HG03175 (cell line): ENCODE results near the gene ATP5MG.
"Not testable (repeated sequence)": the region's sequence is repeated elsewhere in the genome, so short reads cannot be mapped to it uniquely, and the experiment has no call there.

Source experiments
- ATAC-seq: cut with Tn5 transposase; IDR thresholded peaks from one replicate; pipeline ENCODE4 v1.9.1; 2021; ENCODE audit warnings: mild to moderate bottlenecking, moderate library complexity; ENCODE audit not compliant: unreplicated experiment

Gene ATP5MG

GRCh38 chr11:118401151-118401879 is at the start of gene ATP5MG:
TSS of gene ATP5MG (plus strand) at chr11:118401606. CDS start at chr11:118401666, 60 bp downstream.
- ATAC-seq = peak; percentile 61

GRCh38 chr11:118353084-118353710 is 48.2 kb upstream of the ATP5MG start:
- ATAC-seq = no peak

GRCh38 chr11:118358071-118358470 is 43.3 kb upstream of the ATP5MG start:
- no peak for ATAC-seq

GRCh38 chr11:118359295-118359958 is 42.0 kb upstream of the ATP5MG start, which contains the start of gene UBE4A:
TSS of gene UBE4A (plus strand) at chr11:118359600. CDS start at chr11:118365081, 5,481 bp downstream.
- peak; percentile 93 for ATAC-seq

GRCh38 chr11:118364956-118365615 is 36.3 kb upstream of the ATP5MG start:
- ATAC-seq = no peak

GRCh38 chr11:118366287-118366686 is 35.1 kb upstream of the ATP5MG start:
- no peak for ATAC-seq

- no peak for ATAC-seq
Observed at GRCh38 chr11:118370774-118371173, 30.6 kb upstream of the ATP5MG start.

- ATAC-seq = no peak
Observed at GRCh38 chr11:118373263-118373662, 28.1 kb upstream of the ATP5MG start.

GRCh38 chr11:118373871-118374270 is 27.5 kb upstream of the ATP5MG start:
- ATAC-seq = no peak

- ATAC-seq = no peak
Observed at GRCh38 chr11:118374729-118375128, 26.7 kb upstream of the ATP5MG start.

- ATAC-seq = no peak
Observed at GRCh38 chr11:118375978-118376377, 25.4 kb upstream of the ATP5MG start.

GRCh38 chr11:118379497-118379896 is 21.9 kb upstream of the ATP5MG start:
- no peak for ATAC-seq

- no peak for ATAC-seq
Observed at GRCh38 chr11:118380571-118380970, 20.8 kb upstream of the ATP5MG start.

- no peak for ATAC-seq
Observed at GRCh38 chr11:118382954-118383353, 18.5 kb upstream of the ATP5MG start.

- no peak for ATAC-seq
Observed at GRCh38 chr11:118383657-118384056, 17.7 kb upstream of the ATP5MG start.

GRCh38 chr11:118396097-118396501 is 5.3 kb upstream of the ATP5MG start:
- no peak for ATAC-seq

GRCh38 chr11:118397448-118397847 is 4.0 kb upstream of the ATP5MG start:
- no peak for ATAC-seq

- ATAC-seq = peak; percentile 50
Observed at GRCh38 chr11:118398791-118399559, 2.4 kb upstream of the ATP5MG start.

- no peak for ATAC-seq
Observed at GRCh38 chr11:118401880-118402590, 629 bp downstream of the ATP5MG start.

- not testable (repeated sequence) for ATAC-seq
Observed at GRCh38 chr11:118402594-118402993, 1.2 kb downstream of the ATP5MG start.
